HepG2 (cell line): ENCODE measurements around the gene PIK3IP1. TPM values are rescaled to one million over a fixed set of nuclear protein-coding genes. Genes with fewer than 3 reads are reported as not detected.

Source experiments
- AKAP8 ChIP-seq: sonication (generic); formaldehyde crosslinking; IDR thresholded peaks from 2 replicates; pipeline ENCODE4 v1.5.1; 2020; ENCODE audit warnings: mild to moderate bottlenecking, missing genetic modification reagents
- CC2D1A ChIP-seq: sonication (generic); formaldehyde crosslinking; IDR thresholded peaks from 2 replicates; pipeline ENCODE4 v1.8.1; 2023; ENCODE audit warnings: mild to moderate bottlenecking, missing genetic modification reagents
- CHD2 ChIP-seq: IDR thresholded peaks from 2 replicates; pipeline ENCODE4 v1.6.1; 2011; ENCODE audit warnings: low read depth, low read length, improper control_type of control experiment
- GATAD2A ChIP-seq: IDR thresholded peaks from 2 replicates; pipeline ENCODE4 v1.6.1; 2016
- LCORL ChIP-seq, 2 experiments: fragments of 450-650 bp in 1 of 2; sonication (generic) in 1 of 2; formaldehyde crosslinking in 1 of 2; IDR thresholded peaks; 2 replicates each; pipeline versions ENCODE4 v1.5.0 to v1.6.1; 2017 to 2020; ENCODE audit warnings: antibody characterized with exemption in 1 of 2, missing genetic modification reagents in 1 of 2
- MAX ChIP-seq: IDR thresholded peaks from 2 replicates; pipeline ENCODE4 v1.6.1; 2012; ENCODE audit warnings: inconsistent platforms
- NR3C1 ChIP-seq: sonication (generic); formaldehyde crosslinking; IDR thresholded peaks from 2 replicates; pipeline ENCODE4 v1.4.0; 2020; ENCODE audit warnings: missing genetic modification reagents
- RNF219 ChIP-seq: sonication (generic); formaldehyde crosslinking; IDR thresholded peaks from 2 replicates; pipeline ENCODE4 v1.5.0; 2020; ENCODE audit warnings: mild to moderate bottlenecking, missing genetic modification reagents
- RXRA ChIP-seq: sonication (generic); formaldehyde crosslinking; IDR thresholded peaks from 2 replicates; pipeline ENCODE4 v1.5.1; 2020; ENCODE audit warnings: missing genetic modification reagents
- SAP130 ChIP-seq: IDR thresholded peaks from 2 replicates; pipeline ENCODE4 v1.6.1; 2016; ENCODE audit warnings: low read depth
- SOX6 ChIP-seq, 2 experiments: fragments of 450-650 bp in 1 of 2; sonication (generic) in 1 of 2; formaldehyde crosslinking in 1 of 2; IDR thresholded peaks; 2 replicates each; pipeline versions ENCODE4 v1.4.0 to v1.6.1; 2017 to 2020; ENCODE audit warnings: antibody characterized with exemption in 1 of 2, mild to moderate bottlenecking in 1 of 2, missing genetic modification reagents in 1 of 2
- SRY ChIP-seq: sonication (generic); formaldehyde crosslinking; IDR thresholded peaks from 2 replicates; pipeline ENCODE4 v1.8.0; 2022; ENCODE audit warnings: mild to moderate bottlenecking, missing genetic modification reagents
- TBP ChIP-seq: sonication (generic); formaldehyde crosslinking; IDR thresholded peaks from 2 replicates; pipeline ENCODE4 v1.5.0; 2020; ENCODE audit warnings: missing genetic modification reagents
- ZNF503 ChIP-seq: sonication (generic); formaldehyde crosslinking; IDR thresholded peaks from 2 replicates; pipeline ENCODE4 v1.4.0; 2020; ENCODE audit warnings: missing genetic modification reagents
- ZNF546 ChIP-seq: sonication (generic); formaldehyde crosslinking; conservative IDR thresholded peaks from 2 replicates; pipeline ENCODE4 v1.8.1; 2023; ENCODE audit warnings: mild to moderate bottlenecking, missing genetic modification reagents
- ZNF652 ChIP-seq: IDR thresholded peaks from 2 replicates; pipeline ENCODE4 v1.6.1; 2016; ENCODE audit warnings: low read depth, borderline replicate concordance
- ZNF777 ChIP-seq: sonication (generic); formaldehyde crosslinking; IDR thresholded peaks from 2 replicates; pipeline ENCODE4 v1.4.0; 2020; ENCODE audit warnings: missing genetic modification reagents
- polyA plus RNA-seq, 8 experiments: library from polyadenylated mRNA; depleted of rRNA in 3 of 8; stranded (reverse) in 7 of 8; unstranded in 1 of 8; fragments of >200 nt; fragmentation: Illumina TruSeq in 4 of 8; extraction: Trizol in 4 of 8; gene quantifications; 2 replicates each; pipeline versions ENCODE4 v1.2.1 to v1.2.3, GENCODE V29; 2011 to 2016; ENCODE audit warnings: low read depth in 4 of 8, missing spikeins in 1 of 8, mixed read lengths in 1 of 8; ENCODE audit not compliant: insufficient read depth in 1 of 8
- total RNA-seq, 5 experiments: library from RNA; depleted of rRNA; stranded (reverse); fragments of >200 nt; fragmentation: Illumina TruSeq; extraction: Trizol; gene quantifications; 2 replicates each; pipeline ENCODE4 v1.2.3, GENCODE V29; 2016; ENCODE audit warnings: low read depth in 1 of 5
- TF ChIP-seq, protein P1 (sequence below): sonication (generic); formaldehyde crosslinking; IDR thresholded peaks from 2 replicates; pipeline ENCODE4 v1.4.0; 2020; ENCODE audit warnings: missing genetic modification reagents
- TF ChIP-seq, protein P2 (sequence below): sonication (generic); formaldehyde crosslinking; conservative IDR thresholded peaks from 2 replicates; pipeline ENCODE4 v1.8.0; 2022; ENCODE audit warnings: missing genetic modification reagents
- TF ChIP-seq, protein P3 (sequence below): sonication (generic); formaldehyde crosslinking; IDR thresholded peaks from 2 replicates; pipeline ENCODE4 v1.4.0; 2020; ENCODE audit warnings: missing genetic modification reagents, borderline replicate concordance

PIK3IP1 gene
- total and polyA plus RNA-seq, 2 of the 13 experiments (the other 11 are each of a cell fraction or from before 2014, with no cell fraction given), result 1.3 to 2.5 TPM

DNA sequence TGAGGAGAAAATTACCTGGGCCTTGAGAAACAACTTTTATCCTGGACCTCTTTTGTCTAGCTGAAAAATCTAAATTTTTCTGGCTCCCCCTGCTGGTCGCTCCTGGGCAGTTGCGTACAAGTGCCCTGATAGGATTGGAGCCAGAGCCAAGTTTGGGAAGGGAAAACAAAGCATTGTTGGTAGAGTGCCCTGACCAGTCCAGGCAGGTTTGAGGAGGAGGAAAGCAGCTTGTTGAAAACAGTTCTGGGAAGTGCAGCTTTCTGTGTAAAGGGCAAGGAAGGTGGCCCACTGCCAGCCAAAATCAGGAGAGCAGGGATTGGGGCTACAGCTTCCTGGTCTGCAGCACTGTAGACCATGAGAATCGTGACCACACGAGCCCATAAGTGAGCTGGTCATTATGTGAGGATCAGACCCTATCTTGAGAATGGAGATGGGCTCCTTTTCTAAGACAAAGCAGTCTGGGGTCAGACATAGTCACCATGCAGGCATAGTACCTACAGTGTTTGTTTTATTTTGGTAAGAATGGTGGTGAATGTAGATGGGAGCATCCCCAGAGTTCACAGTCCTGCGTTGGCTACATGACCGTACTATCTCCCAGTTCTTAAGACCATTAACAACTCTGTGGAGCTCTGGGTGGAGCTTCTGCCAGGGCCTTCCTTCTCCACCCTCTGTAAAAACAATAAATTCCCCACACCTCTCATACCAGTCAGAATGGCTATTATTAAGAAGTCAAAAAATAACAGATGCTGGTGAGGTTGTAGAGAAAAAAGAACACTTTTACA lies 21.3 kb upstream of the PIK3IP1 start (continued):
- TF ChIP-seq GATAD2A (CRISPR knock-in tag), result no peak
- no peak for TF ChIP-seq ZNF503 (CRISPR knock-in tag)
- TF ChIP-seq AKAP8 (CRISPR knock-in tag), result no peak
- no peak for TF ChIP-seq SRY (CRISPR knock-in tag)
- no peak for TF ChIP-seq MAX
- no peak for TF ChIP-seq SOX6 (IDR thresholded peaks at IDR 0.05)
- peak; percentile 19; the same call in 1 of the 2 replicates for TF ChIP-seq SOX6 (CRISPR knock-in tag; IDR thresholded peaks at IDR 0.05)
- TF ChIP-seq CHD2, result no peak
- no peak for TF ChIP-seq CC2D1A
- TF ChIP-seq, protein P1, sequence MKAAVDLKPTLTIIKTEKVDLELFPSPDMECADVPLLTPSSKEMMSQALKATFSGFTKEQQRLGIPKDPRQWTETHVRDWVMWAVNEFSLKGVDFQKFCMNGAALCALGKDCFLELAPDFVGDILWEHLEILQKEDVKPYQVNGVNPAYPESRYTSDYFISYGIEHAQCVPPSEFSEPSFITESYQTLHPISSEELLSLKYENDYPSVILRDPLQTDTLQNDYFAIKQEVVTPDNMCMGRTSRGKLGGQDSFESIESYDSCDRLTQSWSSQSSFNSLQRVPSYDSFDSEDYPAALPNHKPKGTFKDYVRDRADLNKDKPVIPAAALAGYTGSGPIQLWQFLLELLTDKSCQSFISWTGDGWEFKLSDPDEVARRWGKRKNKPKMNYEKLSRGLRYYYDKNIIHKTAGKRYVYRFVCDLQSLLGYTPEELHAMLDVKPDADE (CRISPR knock-in tag), result no peak
- TF ChIP-seq, protein P2, sequence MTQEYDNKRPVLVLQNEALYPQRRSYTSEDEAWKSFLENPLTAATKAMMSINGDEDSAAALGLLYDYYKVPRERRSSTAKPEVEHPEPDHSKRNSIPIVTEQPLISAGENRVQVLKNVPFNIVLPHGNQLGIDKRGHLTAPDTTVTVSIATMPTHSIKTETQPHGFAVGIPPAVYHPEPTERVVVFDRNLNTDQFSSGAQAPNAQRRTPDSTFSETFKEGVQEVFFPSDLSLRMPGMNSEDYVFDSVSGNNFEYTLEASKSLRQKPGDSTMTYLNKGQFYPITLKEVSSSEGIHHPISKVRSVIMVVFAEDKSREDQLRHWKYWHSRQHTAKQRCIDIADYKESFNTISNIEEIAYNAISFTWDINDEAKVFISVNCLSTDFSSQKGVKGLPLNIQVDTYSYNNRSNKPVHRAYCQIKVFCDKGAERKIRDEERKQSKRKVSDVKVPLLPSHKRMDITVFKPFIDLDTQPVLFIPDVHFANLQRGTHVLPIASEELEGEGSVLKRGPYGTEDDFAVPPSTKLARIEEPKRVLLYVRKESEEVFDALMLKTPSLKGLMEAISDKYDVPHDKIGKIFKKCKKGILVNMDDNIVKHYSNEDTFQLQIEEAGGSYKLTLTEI (CRISPR knock-in tag), result no peak
- TF ChIP-seq NR3C1 (CRISPR knock-in tag), result no peak
- no peak for TF ChIP-seq ZNF546 (CRISPR knock-in tag)
- no peak for TF ChIP-seq RXRA (CRISPR knock-in tag)
- peak; percentile 37; the same call in 1 of the 2 replicates for TF ChIP-seq SAP130 (CRISPR knock-in tag)
- no peak for TF ChIP-seq ZNF777
- TF ChIP-seq LCORL (IDR thresholded peaks at IDR 0.05), result no peak
- 0 out of 2 replicates have a peak, but pooled peaks have one; percentile 46 for TF ChIP-seq LCORL (CRISPR knock-in tag; IDR thresholded peaks at IDR 0.05)
- no peak for TF ChIP-seq TBP (CRISPR knock-in tag)
- TF ChIP-seq ZNF652 (CRISPR knock-in tag), result no peak
- TF ChIP-seq, protein P3, sequence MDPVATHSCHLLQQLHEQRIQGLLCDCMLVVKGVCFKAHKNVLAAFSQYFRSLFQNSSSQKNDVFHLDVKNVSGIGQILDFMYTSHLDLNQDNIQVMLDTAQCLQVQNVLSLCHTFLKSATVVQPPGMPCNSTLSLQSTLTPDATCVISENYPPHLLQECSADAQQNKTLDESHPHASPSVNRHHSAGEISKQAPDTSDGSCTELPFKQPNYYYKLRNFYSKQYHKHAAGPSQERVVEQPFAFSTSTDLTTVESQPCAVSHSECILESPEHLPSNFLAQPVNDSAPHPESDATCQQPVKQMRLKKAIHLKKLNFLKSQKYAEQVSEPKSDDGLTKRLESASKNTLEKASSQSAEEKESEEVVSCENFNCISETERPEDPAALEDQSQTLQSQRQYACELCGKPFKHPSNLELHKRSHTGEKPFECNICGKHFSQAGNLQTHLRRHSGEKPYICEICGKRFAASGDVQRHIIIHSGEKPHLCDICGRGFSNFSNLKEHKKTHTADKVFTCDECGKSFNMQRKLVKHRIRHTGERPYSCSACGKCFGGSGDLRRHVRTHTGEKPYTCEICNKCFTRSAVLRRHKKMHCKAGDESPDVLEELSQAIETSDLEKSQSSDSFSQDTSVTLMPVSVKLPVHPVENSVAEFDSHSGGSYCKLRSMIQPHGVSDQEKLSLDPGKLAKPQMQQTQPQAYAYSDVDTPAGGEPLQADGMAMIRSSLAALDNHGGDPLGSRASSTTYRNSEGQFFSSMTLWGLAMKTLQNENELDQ (CRISPR knock-in tag), result no peak
- TF ChIP-seq RNF219, result no peak
